Keratinocyte (primary cell): ENCODE data around the gene AEN. TPM values are rescaled to one million over a fixed set of nuclear protein-coding genes. Genes with fewer than 3 reads are reported as not detected.

Experiments
- DNase-seq: peaks from one replicate; pipeline ENCODE4 v3.0.0-alpha.2; 2011; ENCODE audit warnings: low read depth, missing footprints, low spot score
- FAIRE-seq: peaks from 2 replicates; lab custom pipeline; 2011; peaks lifted over from hg19 to GRCh38; lab: Jason Lieb, UNC
- H2AFZ ChIP-seq: 2 replicates; pipeline ENCODE4 v1.6.0; 2012; ENCODE audit warnings: low read length, control low read depth, inconsistent platforms; ENCODE audit not compliant: control insufficient read depth
- H3K27ac ChIP-seq: 2 replicates; pipeline ENCODE4 v1.5.1; 2011; ENCODE audit warnings: low read length; ENCODE audit not compliant: control insufficient read depth, insufficient read depth
- H3K27me3 ChIP-seq: 3 replicates; pipeline ENCODE4 v1.6.0; 2011; ENCODE audit warnings: low read length; ENCODE audit not compliant: control insufficient read depth, insufficient read depth; ENCODE audit errors: extremely low read depth
- H3K36me3 ChIP-seq, 2 experiments: 2 replicates in 1 of 2; 3 replicates in 1 of 2; pipeline ENCODE4 v1.5.1; 2011; ENCODE audit warnings: low read length in 2 of 2, mild to moderate bottlenecking in 1 of 2; ENCODE audit not compliant: control insufficient read depth in 2 of 2, insufficient read depth in 2 of 2; ENCODE audit errors: extremely low read depth in 1 of 2
- H3K4me1 ChIP-seq: 3 replicates; pipeline ENCODE4 v1.5.1; 2011; ENCODE audit warnings: low read length; ENCODE audit not compliant: control insufficient read depth, insufficient read depth; ENCODE audit errors: extremely low read depth
- H3K4me2 ChIP-seq: 3 replicates; pipeline ENCODE4 v1.6.0; 2011; ENCODE audit warnings: low read depth, low read length; ENCODE audit not compliant: control insufficient read depth, insufficient read depth; ENCODE audit errors: extremely low read depth
- H3K4me3 ChIP-seq, 3 experiments: fragments of 200-600 bp in 1 of 3; sonication (generic) in 1 of 3; 2 replicates in 2 of 3; 3 replicates in 1 of 3; pipeline ENCODE4 v1.5.1; 2011 to 2016; ENCODE audit warnings: low read length in 3 of 3, mild to moderate bottlenecking in 3 of 3, control low read depth in 2 of 3, inconsistent platforms in 1 of 3, low read depth in 1 of 3, mixed read lengths in 1 of 3, mixed run types in 1 of 3, moderate library complexity in 1 of 3; ENCODE audit not compliant: control insufficient read depth in 2 of 3, insufficient read depth in 2 of 3; ENCODE audit errors: extremely low read depth in 1 of 3
- H3K79me2 ChIP-seq: 2 replicates; pipeline ENCODE4 v1.6.0; 2012; ENCODE audit warnings: low read length; ENCODE audit not compliant: control insufficient read depth, insufficient read depth
- H3K9ac ChIP-seq: 3 replicates; pipeline ENCODE4 v1.6.0; 2011; ENCODE audit warnings: low read length; ENCODE audit not compliant: control insufficient read depth, insufficient read depth; ENCODE audit errors: extremely low read depth
- H3K9me1 ChIP-seq: 3 replicates; pipeline ENCODE4 v1.6.0; 2011; ENCODE audit warnings: low read length; ENCODE audit not compliant: control insufficient read depth, insufficient read depth; ENCODE audit errors: extremely low read depth
- H3K9me3 ChIP-seq: 2 replicates; pipeline ENCODE4 v1.5.1; 2012; ENCODE audit warnings: low read depth, low read length; ENCODE audit not compliant: control insufficient read depth
- H4K20me1 ChIP-seq: 3 replicates; pipeline ENCODE4 v1.6.0; 2011; ENCODE audit warnings: low read length; ENCODE audit not compliant: control insufficient read depth, insufficient read depth; ENCODE audit errors: extremely low read depth
- CTCF ChIP-seq, 3 experiments: IDR thresholded peaks in 1 of 3; conservative IDR thresholded peaks in 1 of 3; optimal IDR thresholded peaks in 1 of 3; 2 replicates in 2 of 3; 3 replicates in 1 of 3; pipeline versions ENCODE3 to v1.5.1; 2011; ENCODE audit warnings: low read length in 3 of 3, mild to moderate bottlenecking in 3 of 3, moderate library complexity in 2 of 3, control low read depth in 1 of 3, inconsistent platforms in 1 of 3; ENCODE audit not compliant: insufficient read depth in 2 of 3; ENCODE audit errors: extremely low read depth in 1 of 3
- EZH2 ChIP-seq: IDR thresholded peaks from one replicate; pipeline ENCODE4 v1.6.1; 2012; ENCODE audit warnings: inconsistent platforms, mild to moderate bottlenecking, low read length, moderate library complexity
- dilution Hi-C: fragments of 300-500 bp; cut with MboI; formaldehyde crosslinking; loops from one replicate; pipeline ENCODE4 v1.7.0; 2020; ENCODE audit warnings: low sequenced_read_pairs; ENCODE audit not compliant: extremely low pct_ligation_motif_present
- polyA plus RNA-seq, 5 experiments: library from polyadenylated mRNA; depleted of rRNA in 3 of 5; stranded (reverse) in 3 of 5; stranded (forward) in 1 of 5; unstranded in 1 of 5; fragments of >200 nt; gene quantifications; 1 replicate in 1 of 5; 2 replicates in 3 of 5; 3 replicates in 1 of 5; pipeline versions ENCODE4 v1.2.1 to v1.2.3, GENCODE V29; 2011 to 2012; ENCODE audit warnings: missing spikeins in 2 of 5, low read depth in 1 of 5, low replicate concordance in 1 of 5

The AEN gene
- polyA plus RNA-seq, 1 donor (not counting 4 experiments of a cell fraction or from before 2014, with no cell fraction given): 27.5 TPM

GRCh38 chr15:88678755-88679154, 57.6 kb downstream of the AEN start:
- H3K4me1 ChIP-seq: no peaks in the 10 kb centered on the region
- H3K27me3 ChIP-seq: no peaks in the 10 kb centered on the region
- no peaks in the 10 kb centered on the region for H3K9me3 ChIP-seq
- H3K4me2 ChIP-seq: no peak overlapping the region
- no peak for DNase-seq
- no peaks in the 10 kb centered on the region for H4K20me1 ChIP-seq
- dilution Hi-C loops: no loop called here
- no peak for FAIRE-seq
- no peak overlapping the region for H2AFZ ChIP-seq
- no peak for TF ChIP-seq CTCF (optimal IDR thresholded peaks at IDR 0.05 in 1 of 3, IDR thresholded peaks at IDR 0.05 in 1 of 3, conservative IDR thresholded peaks at IDR 0.05 in 1 of 3; ENCODE audit: extremely low read depth in 1 of 3, insufficient read depth in 2 of 3, low read length in 3 of 3)
- no peak for TF ChIP-seq EZH2
- no peak overlapping the region for H3K9ac ChIP-seq
- H3K79me2 ChIP-seq: no peaks in the 10 kb centered on the region
- H3K4me3 ChIP-seq: no peak overlapping the region
- H3K36me3 ChIP-seq: no peaks in the 10 kb centered on the region
- no peak overlapping the region for H3K27ac ChIP-seq
- no peaks in the 10 kb centered on the region for H3K9me1 ChIP-seq

DNA sequence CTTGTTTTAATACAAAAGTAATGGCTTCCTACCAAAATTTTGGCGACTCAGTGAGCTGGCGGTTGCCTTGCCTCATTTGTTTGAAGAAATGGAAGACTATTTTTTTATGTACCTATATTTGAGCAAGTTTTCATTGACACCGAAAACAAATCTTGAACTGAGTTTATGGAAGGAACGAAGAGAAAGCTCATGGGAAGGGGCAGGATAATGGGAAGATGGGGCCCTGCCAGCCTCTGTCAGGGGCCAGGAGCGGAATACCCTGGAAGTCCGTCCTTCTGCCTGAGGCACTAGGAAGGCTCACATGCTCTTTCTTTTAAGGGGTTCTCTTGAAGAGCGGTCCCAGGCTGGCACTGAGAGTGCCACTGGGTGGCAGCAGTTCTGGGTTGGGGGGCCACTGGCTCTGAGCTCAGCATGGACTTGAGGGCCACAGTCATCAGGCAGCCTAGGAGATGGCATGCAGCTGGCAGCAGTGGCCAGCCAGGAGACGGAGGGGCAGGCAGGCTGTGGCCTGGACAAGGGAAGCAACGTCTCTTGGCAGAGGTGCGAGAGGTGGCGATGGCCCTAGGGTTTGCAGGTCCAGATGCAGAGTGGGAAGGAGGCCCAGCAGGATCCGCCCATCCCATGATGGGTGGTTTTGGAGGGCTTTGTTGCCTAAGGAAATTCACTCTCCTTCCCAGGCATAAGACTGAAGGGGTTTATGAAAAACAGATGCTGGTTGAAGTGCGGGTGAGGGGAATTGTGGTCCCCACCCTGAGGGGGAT, 59.3 kb downstream of the AEN start:
- no peak for TF ChIP-seq EZH2
- no peak overlapping the region for H3K4me3 ChIP-seq
- no peaks in the 10 kb centered on the region for H3K27me3 ChIP-seq
- H3K36me3 ChIP-seq: no peaks in the 10 kb centered on the region
- no peaks in the 10 kb centered on the region for H4K20me1 ChIP-seq
- H3K4me1 ChIP-seq: no peaks in the 10 kb centered on the region
- no peak overlapping the region for H3K4me2 ChIP-seq
- no peak for DNase-seq
- dilution Hi-C loops: no loop called here
- H3K9me1 ChIP-seq: no peaks in the 10 kb centered on the region
- H3K9me3 ChIP-seq: no peaks in the 10 kb centered on the region
- no peak for FAIRE-seq
- H2AFZ ChIP-seq: no peak overlapping the region
- H3K27ac ChIP-seq: no peak overlapping the region
- no peaks in the 10 kb centered on the region for H3K79me2 ChIP-seq
- H3K9ac ChIP-seq: no peak overlapping the region
